Hepatocyte (in vitro differentiated cells): ENCODE data around the gene RAB26.
"Not testable (repeated sequence)": the region's sequence is repeated elsewhere in the genome, so short reads cannot be mapped to it uniquely, and the experiment has no call there.

Experiments used
- EZH2 ChIP-seq: fragments of 200-600 bp; sonication (generic); IDR thresholded peaks from 2 replicates; pipeline ENCODE4 v1.6.1; 2016; ENCODE audit warnings: antibody characterized with exemption, mild to moderate bottlenecking, borderline replicate concordance
- TF ChIP-seq, protein P1 (sequence below): fragments of 200-600 bp; sonication (generic); IDR thresholded peaks from 2 replicates; pipeline ENCODE4 v1.5.1; 2016; ENCODE audit warnings: antibody characterized with exemption, mild to moderate bottlenecking; ENCODE audit not compliant: poor library complexity

GRCh38 chr16:2116428-2116827 lies 32.0 kb upstream of the RAB26 start:
- TF ChIP-seq, protein P1, sequence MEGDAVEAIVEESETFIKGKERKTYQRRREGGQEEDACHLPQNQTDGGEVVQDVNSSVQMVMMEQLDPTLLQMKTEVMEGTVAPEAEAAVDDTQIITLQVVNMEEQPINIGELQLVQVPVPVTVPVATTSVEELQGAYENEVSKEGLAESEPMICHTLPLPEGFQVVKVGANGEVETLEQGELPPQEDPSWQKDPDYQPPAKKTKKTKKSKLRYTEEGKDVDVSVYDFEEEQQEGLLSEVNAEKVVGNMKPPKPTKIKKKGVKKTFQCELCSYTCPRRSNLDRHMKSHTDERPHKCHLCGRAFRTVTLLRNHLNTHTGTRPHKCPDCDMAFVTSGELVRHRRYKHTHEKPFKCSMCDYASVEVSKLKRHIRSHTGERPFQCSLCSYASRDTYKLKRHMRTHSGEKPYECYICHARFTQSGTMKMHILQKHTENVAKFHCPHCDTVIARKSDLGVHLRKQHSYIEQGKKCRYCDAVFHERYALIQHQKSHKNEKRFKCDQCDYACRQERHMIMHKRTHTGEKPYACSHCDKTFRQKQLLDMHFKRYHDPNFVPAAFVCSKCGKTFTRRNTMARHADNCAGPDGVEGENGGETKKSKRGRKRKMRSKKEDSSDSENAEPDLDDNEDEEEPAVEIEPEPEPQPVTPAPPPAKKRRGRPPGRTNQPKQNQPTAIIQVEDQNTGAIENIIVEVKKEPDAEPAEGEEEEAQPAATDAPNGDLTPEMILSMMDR, result not testable (repeated sequence)
- not testable (repeated sequence) for TF ChIP-seq EZH2
